Measurements from ENCODE around the gene CES3.

CES3 gene

GRCh38 chr16:66996983-66997358, 35.9 kb downstream of the CES3 start:
- no peak for DNase-seq
- no peak overlapping the region for H3K4me3 ChIP-seq (ENCODE audit: insufficient read depth, low read depth, low read length, poor library complexity, severe bottlenecking)
- no peaks in the 10 kb centered on the region for H3K27me3 ChIP-seq (replicated peaks; ENCODE audit: control insufficient read depth, insufficient read depth, low read length, poor library complexity, severe bottlenecking)
- H3K9me3 ChIP-seq (ENCODE audit: control insufficient read depth, low read length) = no peaks in the 10 kb centered on the region
- no peak overlapping the region for H3K27ac ChIP-seq (ENCODE audit: insufficient read depth, low read length, poor library complexity, severe bottlenecking)
- H3K4me1 ChIP-seq (ENCODE audit: control insufficient read depth, insufficient read depth, low read length, poor library complexity, severe bottlenecking) = peaks cover 9% of the 10 kb centered on the region
- H3K36me3 ChIP-seq (ENCODE audit: control insufficient read depth, insufficient read depth, low read length) = no peaks in the 10 kb centered on the region

DNA sequence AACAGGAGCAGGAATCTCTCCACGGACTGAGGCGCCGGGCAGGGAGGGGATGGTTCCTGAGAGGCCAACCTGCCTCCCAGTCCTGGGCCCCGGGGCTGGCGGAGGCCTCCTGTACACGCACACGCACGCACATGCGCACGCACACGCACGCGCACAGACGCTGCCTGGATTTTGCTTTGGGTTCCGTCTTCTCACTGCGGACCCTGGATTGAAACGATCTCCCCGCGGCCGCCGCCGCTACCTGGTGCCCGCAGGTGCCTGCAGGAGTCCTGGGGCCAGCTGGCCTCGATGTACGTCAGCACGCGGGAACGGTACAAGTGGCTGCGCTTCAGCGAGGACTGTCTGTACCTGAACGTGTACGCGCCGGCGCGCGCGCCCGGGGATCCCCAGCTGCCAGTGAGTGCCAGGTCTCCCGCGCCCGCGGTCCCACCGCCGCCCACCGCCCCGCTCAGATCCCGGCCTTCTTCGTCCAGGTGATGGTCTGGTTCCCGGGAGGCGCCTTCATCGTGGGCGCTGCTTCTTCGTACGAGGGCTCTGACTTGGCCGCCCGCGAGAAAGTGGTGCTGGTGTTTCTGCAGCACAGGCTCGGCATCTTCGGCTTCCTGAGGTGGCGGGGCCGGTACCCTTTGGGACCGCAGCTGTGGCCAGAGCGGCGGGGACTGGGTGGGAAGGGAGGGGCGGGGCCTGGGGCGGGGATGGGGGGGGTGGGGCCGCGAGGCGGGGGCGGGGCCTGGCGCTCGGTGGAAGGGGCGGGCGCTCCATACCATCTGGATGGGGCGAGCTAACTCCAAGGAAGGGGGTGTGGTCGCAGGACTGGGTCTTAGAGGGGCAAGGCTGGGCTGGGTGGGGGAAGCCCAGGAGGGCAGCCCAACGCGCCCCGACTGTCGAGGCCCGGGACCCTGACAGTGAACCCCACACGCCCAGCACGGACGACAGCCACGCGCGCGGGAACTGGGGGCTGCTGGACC, 39.6 kb downstream of the CES3 start:
- no peaks in the 10 kb centered on the region for H3K27me3 ChIP-seq (replicated peaks; ENCODE audit: control insufficient read depth, insufficient read depth, low read length, poor library complexity, severe bottlenecking)
- H3K9me3 ChIP-seq (ENCODE audit: control insufficient read depth, low read length) = no peaks in the 10 kb centered on the region
- peak overlapping the region; percentile 58 for H3K4me3 ChIP-seq (ENCODE audit: insufficient read depth, low read depth, low read length, poor library complexity, severe bottlenecking)
- peaks cover 9% of the 10 kb centered on the region for H3K4me1 ChIP-seq (ENCODE audit: control insufficient read depth, insufficient read depth, low read length, poor library complexity, severe bottlenecking)
- H3K36me3 ChIP-seq (ENCODE audit: control insufficient read depth, insufficient read depth, low read length) = no peaks in the 10 kb centered on the region
- peak; percentile 45 to 52 (median 47) for DNase-seq
- peak overlapping the region; percentile 42 for H3K27ac ChIP-seq (ENCODE audit: insufficient read depth, low read length, poor library complexity, severe bottlenecking)

DNA sequence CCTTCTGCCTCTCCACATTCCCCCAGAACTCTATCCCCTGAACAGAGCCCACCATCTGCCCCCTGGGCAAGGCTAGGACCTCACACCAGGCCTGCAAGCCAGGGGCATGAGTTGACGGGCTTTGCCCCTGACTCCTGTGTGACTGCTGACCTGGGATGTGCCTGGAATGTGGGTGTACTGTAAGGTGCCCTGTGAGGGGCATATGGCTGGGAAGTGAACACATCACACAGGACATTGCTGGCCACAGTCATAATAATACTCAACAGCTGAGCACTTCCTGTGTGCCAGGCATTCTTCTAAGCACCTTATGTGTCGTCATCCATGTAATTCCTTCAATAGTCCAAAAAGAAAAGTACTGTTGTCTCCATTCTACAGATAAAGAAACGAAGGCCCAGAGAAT, 40.7 kb downstream of the CES3 start:
- Histone ChIP-seq H3K27me3 (replicated peaks; ENCODE audit: control insufficient read depth, insufficient read depth, low read length, poor library complexity, severe bottlenecking) (no peaks in the 10 kb centered on the region), H3K4me1 (ENCODE audit: control insufficient read depth, insufficient read depth, low read length, poor library complexity, severe bottlenecking) (peaks cover 9% of the 10 kb centered on the region), H3K4me3 (ENCODE audit: insufficient read depth, low read depth, low read length, poor library complexity, severe bottlenecking) (peak overlapping the region; percentile 58), H3K9me3 (ENCODE audit: control insufficient read depth, low read length) (no peaks in the 10 kb centered on the region), H3K36me3 (ENCODE audit: control insufficient read depth, insufficient read depth, low read length) (no peaks in the 10 kb centered on the region), H3K27ac (ENCODE audit: insufficient read depth, low read length, poor library complexity, severe bottlenecking) (no peak overlapping the region)
- DNase-seq = no peak

GRCh38 chr16:67006930-67007658, 46.0 kb downstream of the CES3 start:
- H3K9me3 ChIP-seq (ENCODE audit: control insufficient read depth, low read length) = no peaks in the 10 kb centered on the region
- H3K4me1 ChIP-seq (ENCODE audit: control insufficient read depth, insufficient read depth, low read length, poor library complexity, severe bottlenecking) = no peaks in the 10 kb centered on the region
- DNase-seq = no peak
- no peak overlapping the region for H3K27ac ChIP-seq (ENCODE audit: insufficient read depth, low read length, poor library complexity, severe bottlenecking)
- no peak overlapping the region for H3K4me3 ChIP-seq (ENCODE audit: insufficient read depth, low read depth, low read length, poor library complexity, severe bottlenecking)
- no peaks in the 10 kb centered on the region for H3K36me3 ChIP-seq (ENCODE audit: control insufficient read depth, insufficient read depth, low read length)
- H3K27me3 ChIP-seq (replicated peaks; ENCODE audit: control insufficient read depth, insufficient read depth, low read length, poor library complexity, severe bottlenecking) = no peaks in the 10 kb centered on the region

DNA sequence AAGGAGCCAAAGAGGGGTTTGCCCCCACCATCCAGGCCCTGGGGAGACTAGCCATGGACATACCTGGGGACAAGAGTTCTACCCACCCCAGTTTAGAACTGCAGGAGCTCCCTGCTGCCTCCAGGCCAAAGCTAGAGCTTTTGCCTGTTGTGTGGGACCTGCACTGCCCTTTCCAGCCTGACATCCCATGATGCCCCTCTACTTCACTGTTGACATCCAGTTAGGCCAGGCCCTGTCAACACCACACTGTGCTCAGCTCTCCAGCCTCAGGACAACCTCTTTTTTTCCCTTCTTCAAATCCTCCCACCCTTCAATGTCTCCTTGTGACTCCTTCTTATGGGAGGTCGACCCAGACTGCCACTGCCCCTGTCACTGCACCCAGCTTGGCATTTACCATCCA, 48.1 kb downstream of the CES3 start:
- Histone ChIP-seq H3K9me3 (ENCODE audit: control insufficient read depth, low read length) (no peaks in the 10 kb centered on the region), H3K27me3 (replicated peaks; ENCODE audit: control insufficient read depth, insufficient read depth, low read length, poor library complexity, severe bottlenecking) (no peaks in the 10 kb centered on the region), H3K27ac (ENCODE audit: insufficient read depth, low read length, poor library complexity, severe bottlenecking) (no peak overlapping the region), H3K4me1 (ENCODE audit: control insufficient read depth, insufficient read depth, low read length, poor library complexity, severe bottlenecking) (peaks cover 9% of the 10 kb centered on the region), H3K36me3 (ENCODE audit: control insufficient read depth, insufficient read depth, low read length) (no peaks in the 10 kb centered on the region), H3K4me3 (ENCODE audit: insufficient read depth, low read depth, low read length, poor library complexity, severe bottlenecking) (no peak overlapping the region)
- DNase-seq = no peak

- DNase-seq = no peak
- Histone ChIP-seq H3K4me3 (ENCODE audit: insufficient read depth, low read depth, low read length, poor library complexity, severe bottlenecking) (no peak overlapping the region), H3K4me1 (ENCODE audit: control insufficient read depth, insufficient read depth, low read length, poor library complexity, severe bottlenecking) (peaks cover 14% of the 10 kb centered on the region)
These were observed 50.2 kb downstream of the CES3 start for GRCh38 chr16:67011274-67011673.

GRCh38 chr16:67013233-67013822, 52.3 kb downstream of the CES3 start:
- DNase-seq = no peak
- Histone ChIP-seq H3K4me3 (ENCODE audit: insufficient read depth, low read depth, low read length, poor library complexity, severe bottlenecking) (peak overlapping the region; percentile 60), H3K27ac (ENCODE audit: insufficient read depth, low read length, poor library complexity, severe bottlenecking) (peak overlapping the region; percentile 28), H3K36me3 (ENCODE audit: control insufficient read depth, insufficient read depth, low read length) (no peaks in the 10 kb centered on the region), H3K4me1 (ENCODE audit: control insufficient read depth, insufficient read depth, low read length, poor library complexity, severe bottlenecking) (peaks cover 14% of the 10 kb centered on the region), H3K27me3 (replicated peaks; ENCODE audit: control insufficient read depth, insufficient read depth, low read length, poor library complexity, severe bottlenecking) (no peaks in the 10 kb centered on the region), H3K9me3 (ENCODE audit: control insufficient read depth, low read length) (no peaks in the 10 kb centered on the region)

More at GRCh38 chr16:67011274-67011673, 50.2 kb downstream of the CES3 start:
- no peaks in the 10 kb centered on the region for H3K27me3 ChIP-seq (replicated peaks; ENCODE audit: control insufficient read depth, insufficient read depth, low read length, poor library complexity, severe bottlenecking)
- H3K27ac ChIP-seq (ENCODE audit: insufficient read depth, low read length, poor library complexity, severe bottlenecking) = no peak overlapping the region
- no peaks in the 10 kb centered on the region for H3K36me3 ChIP-seq (ENCODE audit: control insufficient read depth, insufficient read depth, low read length)
- no peaks in the 10 kb centered on the region for H3K9me3 ChIP-seq (ENCODE audit: control insufficient read depth, low read length)

DNA sequence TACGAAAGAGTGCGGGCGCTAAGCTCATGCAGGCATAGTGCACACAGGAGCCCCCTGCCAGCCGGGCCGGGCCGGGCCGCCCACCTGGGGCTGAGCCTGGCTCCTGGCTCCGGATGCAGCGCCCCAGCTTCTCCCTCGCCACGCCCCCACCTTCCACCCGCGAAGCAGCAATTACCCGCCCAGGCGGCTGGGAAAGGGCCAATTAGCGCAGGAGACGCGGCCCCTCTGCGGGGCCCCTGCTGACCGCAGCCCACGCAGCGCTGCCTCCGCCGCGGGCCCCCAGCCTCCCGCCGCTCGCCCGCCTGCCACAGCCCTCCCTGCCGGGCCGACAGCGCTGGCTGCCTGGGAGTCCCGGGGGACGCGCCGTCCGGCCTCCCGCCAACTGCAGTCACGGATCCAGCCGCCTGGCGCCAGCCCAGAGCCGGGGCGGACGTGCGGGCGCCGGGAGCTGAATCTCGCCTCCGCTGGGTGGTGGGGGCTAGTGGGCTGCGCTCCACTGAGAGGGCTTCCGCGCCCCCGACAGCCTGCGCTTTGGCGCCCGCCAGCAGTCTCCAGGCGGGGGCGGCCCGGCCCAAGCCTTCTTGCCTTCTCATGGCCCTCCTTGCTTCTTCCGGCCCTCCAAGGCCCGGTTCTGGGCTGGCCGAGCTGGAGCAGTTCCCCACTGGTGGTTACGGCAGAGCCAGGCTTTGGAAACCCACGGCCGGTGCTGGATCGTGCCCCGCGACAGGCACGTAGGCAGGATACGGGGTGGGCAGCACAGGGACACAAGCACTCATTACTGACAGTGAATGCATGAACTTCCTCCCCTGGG, 53.0 kb downstream of the CES3 start:
- Histone ChIP-seq H3K4me1 (ENCODE audit: control insufficient read depth, insufficient read depth, low read length, poor library complexity, severe bottlenecking) (peaks cover 14% of the 10 kb centered on the region), H3K27ac (ENCODE audit: insufficient read depth, low read length, poor library complexity, severe bottlenecking) (peak overlapping the region; percentile 28), H3K36me3 (ENCODE audit: control insufficient read depth, insufficient read depth, low read length) (no peaks in the 10 kb centered on the region), H3K9me3 (ENCODE audit: control insufficient read depth, low read length) (no peaks in the 10 kb centered on the region), H3K27me3 (replicated peaks; ENCODE audit: control insufficient read depth, insufficient read depth, low read length, poor library complexity, severe bottlenecking) (no peaks in the 10 kb centered on the region), H3K4me3 (ENCODE audit: insufficient read depth, low read depth, low read length, poor library complexity, severe bottlenecking) (peak overlapping the region; percentile 60)
- peak; percentile 60 to 72 (median 66) for DNase-seq

- no peak for DNase-seq
- Histone ChIP-seq H3K4me1 (ENCODE audit: control insufficient read depth, insufficient read depth, low read length, poor library complexity, severe bottlenecking) (peaks cover 14% of the 10 kb centered on the region), H3K27ac (ENCODE audit: insufficient read depth, low read length, poor library complexity, severe bottlenecking) (no peak overlapping the region), H3K27me3 (replicated peaks; ENCODE audit: control insufficient read depth, insufficient read depth, low read length, poor library complexity, severe bottlenecking) (no peaks in the 10 kb centered on the region), H3K4me3 (ENCODE audit: insufficient read depth, low read depth, low read length, poor library complexity, severe bottlenecking) (peak overlapping the region; percentile 60), H3K36me3 (ENCODE audit: control insufficient read depth, insufficient read depth, low read length) (no peaks in the 10 kb centered on the region), H3K9me3 (ENCODE audit: control insufficient read depth, low read length) (no peaks in the 10 kb centered on the region)
These were observed 53.7 kb downstream of the CES3 start for GRCh38 chr16:67014634-67015312.

All from effector memory CD4-positive, alpha-beta T cell (primary cell).